HG02588 (cell line): ENCODE results near the gene PDK4.

ENCODE experiments used
- ATAC-seq: cut with Tn5 transposase; IDR thresholded peaks from one replicate; pipeline ENCODE4 v1.9.1; 2021; ENCODE audit warnings: mild to moderate bottlenecking, moderate library complexity; ENCODE audit not compliant: unreplicated experiment

The PDK4 gene

DNA sequence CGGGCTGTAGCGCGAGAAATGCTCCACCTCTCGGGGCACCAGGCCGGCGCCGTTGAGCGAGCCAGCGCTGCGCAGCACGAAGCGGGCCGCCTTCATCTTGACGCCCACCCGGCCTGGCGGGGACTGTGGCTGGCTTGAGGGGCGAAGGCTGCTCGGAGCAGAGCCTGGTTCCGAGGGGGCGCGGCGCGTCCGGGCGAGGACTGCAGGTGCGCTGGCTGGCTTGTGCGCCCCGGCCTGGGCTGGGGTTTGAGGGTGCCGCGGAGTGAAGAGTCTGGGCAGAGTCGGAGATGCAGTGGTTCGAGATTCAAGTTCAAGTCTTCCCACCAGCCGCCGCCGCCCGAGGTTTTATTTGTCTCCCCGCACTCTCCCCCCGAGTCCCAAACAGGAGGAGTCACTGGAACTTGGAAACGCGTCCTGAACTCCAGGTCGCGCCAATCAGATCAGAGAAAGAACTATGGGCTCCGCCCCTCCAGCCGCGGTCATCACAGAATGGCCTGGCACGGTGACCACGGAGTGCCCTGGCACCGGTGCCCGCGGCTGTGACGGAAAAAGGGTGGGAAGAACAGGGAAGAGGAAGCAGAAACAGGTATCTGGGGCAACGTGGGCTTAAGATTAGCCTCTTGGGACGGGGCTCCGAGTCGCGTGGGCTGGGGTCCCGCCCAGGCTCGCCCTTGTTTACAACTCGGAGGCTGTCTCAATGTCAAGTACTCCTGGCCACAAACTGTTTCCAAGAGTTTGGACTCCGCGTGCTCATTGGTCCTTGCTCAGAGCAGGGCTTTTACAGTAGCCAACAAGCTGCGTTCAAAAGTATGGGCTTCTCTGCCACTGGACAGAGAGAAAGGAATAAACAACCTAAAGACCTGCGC is at the start of gene PDK4:
Gene PDK4, minus strand, starts transcription at position 319 of the 866 bp plus-strand sequence. Its CDS starts 223 bp downstream, at position 96.
- peak; percentile 56 for ATAC-seq

DNA sequence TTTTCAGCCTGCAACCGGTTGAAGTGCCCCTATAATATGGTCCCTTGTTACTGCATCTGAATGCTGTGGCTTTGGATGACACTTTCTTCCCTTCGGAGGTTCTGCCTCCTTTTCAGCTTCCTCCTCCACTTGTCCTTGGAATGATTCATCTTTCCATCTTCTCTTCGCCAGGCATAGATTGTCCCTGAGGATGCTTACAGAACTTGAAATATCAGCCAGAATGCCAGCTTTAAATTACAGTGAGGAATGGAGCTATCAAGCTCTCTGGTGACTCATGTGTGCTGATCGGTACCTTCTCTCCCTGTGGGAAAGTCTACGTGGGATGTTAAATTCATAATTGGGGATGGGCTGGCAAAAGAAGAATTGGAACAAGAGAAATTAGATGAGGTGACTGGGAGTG is 45.9 kb upstream of the PDK4 start:
- ATAC-seq: no peak

DNA sequence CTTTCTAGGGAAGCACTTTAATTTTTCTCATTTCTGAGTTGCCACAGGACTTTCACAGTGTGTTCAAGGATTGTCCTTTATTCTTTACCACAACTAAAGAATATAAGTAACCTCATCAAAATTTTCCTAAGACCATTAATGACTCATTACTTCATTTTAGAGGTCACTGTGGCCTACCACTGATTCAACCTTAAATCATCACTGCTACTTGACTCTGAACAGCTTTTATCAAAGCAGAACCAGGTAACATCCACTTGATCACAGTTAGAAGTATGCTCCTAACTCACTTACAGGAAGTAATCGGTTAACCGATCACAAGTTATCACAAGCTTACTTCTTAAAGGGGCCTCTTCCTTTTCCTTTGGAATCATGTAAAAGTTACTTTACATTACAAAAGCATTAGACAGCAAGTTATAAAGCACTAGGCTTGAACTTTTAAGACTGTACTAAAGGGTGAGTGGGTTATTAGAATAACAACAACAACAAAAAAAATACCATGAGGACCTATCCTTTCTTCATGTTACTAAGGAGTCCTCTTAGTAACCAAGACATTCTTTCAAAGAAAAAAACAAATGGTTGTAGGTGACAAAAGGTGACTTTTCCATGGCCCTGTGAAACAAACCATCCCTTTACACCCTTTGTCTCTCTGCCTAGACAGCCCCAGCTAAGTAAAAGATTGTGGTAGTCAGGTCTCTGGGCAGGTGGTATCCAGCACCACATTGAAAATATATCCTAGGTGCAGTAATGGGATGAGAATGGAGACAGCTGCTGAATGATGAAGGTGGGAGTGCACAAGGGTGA is 40.0 kb upstream of the PDK4 start:
- ATAC-seq: no peak

DNA sequence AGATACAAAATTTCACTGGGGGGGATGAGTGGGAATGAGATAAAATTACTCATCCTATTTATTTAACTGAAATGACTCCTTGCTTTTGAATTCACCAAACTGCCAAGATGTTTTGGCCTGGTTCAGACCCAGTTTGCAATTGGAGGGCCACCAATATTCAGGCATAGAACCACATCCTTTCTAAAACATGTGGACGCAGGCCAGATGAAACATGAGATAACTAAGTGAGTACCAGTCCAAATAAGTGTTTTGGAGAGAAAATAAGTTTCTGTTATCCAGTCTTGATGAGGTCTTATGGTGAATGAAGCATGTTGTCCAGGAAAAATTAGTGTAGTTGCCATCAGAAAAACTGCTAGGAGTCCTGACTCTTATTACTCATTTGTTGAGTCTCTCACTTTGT is 36.3 kb upstream of the PDK4 start:
- ATAC-seq: no peak

DNA sequence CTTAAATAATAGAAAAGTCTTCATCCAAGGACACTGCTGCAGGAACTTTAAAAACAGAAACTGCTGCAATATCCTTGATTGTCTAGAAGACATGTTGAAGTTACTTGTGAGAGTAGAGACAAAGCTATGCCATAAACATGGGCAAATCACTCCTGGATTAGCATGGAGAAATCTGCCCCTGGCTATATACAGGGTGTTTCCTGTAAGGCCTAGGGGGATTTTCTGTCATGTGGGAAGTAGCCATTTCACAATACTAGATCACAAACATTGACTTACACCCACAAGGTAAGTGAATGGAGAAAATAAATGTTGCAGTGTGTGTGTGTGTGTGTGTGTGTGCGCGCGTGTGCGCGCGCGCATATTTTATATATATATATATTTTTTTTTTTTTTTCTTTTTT is 35.2 kb upstream of the PDK4 start:
- ATAC-seq: no peak

DNA sequence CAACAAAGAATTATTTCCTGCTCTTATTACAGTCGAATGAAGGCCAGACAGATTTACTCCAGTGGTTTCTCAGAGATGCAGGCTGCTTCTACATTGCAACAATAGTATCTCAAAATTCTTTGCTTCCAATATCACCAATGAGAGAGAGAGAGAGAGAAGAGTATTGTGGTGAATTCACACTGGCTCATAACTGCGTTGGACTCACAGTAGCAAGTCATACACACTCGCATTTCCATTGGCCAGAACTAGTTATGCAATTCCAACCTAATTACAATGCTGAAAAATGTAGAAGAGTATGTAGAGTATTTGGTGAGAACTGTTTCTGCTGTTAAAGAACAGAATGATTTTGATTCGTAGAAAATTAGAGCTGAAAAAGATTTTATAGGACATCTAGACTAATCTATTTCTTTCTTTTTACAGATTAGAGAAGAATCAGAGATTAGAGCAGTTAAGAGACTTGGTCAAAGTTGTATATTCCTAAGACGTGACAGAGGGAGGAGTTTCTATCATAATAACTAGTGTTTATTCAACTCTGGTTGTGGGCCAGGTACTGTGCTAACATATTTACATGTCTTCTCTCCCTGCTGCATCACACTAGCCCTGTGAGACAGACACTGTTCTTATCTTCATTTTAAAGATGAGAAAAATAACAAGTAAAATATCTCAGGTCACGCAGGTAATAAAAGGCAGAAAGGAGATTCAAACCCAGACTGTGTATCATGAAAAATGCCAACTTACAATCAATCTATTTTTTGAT is 34.6 kb upstream of the PDK4 start:
- ATAC-seq: no peak

DNA sequence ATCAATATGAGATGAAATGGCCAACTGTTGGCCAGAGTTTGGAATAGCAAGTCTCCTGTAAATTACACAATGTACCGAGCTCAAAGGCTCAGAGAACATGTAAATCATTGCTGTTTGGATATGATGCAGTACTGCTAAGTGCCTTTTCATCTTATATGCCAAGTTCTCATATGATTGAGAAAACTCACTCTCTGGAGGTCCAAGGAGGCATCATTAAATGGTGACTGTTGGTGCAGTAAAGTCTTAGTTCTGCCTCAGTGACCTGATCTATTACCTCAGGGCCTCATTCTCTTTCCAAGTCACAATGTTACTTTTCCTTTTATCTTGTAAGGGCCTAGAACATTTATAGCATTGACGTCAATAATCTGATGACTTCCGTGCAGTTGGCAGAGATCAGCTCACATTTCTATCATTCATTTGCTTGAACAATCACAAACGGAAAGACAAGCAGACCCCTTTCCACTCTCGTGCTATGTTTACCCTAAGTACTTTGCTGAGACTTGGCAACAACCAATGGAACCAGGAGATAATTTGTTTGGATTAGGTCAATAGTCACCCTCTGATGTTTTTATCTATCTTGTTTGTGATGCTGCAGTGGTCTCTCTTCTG is 32.6 kb upstream of the PDK4 start:
- ATAC-seq: no peak

DNA sequence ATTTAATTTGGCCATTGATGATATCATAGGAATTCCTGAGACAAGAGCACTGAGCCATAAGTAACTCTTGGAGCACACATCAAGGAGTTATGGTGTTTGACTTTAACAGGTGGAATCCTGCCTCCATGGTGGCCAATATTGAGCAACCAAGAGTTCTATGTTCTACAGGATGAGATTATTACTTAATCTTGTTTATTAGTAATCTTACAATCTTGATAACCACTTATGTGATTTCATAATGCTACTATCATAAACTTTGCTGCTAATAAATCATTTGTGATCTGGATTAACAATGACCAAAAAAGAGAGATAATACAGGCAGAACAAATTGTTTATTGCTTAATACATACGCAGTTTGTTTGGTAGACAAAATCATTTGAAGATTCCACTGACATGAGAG is 27.5 kb upstream of the PDK4 start:
- no peak for ATAC-seq

DNA sequence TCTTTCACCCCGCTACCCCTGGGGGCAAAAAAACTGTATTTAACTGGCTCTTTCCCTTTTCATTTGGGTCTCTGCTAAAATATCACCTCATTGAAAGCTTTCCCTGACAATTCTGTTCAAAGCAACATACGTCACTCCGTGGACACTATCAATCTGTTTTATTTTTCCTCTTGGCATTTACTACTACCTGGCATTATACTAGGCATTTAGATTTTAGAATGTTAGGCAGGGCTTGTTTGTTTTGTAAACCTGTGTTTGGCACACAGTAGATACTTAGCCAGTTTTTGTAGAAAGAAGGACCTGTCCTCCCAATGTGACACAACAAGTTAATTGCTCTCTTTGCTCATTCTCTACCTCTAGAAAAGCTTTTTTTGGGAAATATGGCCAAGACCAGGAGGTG is 26.5 kb upstream of the PDK4 start:
- ATAC-seq: no peak

DNA sequence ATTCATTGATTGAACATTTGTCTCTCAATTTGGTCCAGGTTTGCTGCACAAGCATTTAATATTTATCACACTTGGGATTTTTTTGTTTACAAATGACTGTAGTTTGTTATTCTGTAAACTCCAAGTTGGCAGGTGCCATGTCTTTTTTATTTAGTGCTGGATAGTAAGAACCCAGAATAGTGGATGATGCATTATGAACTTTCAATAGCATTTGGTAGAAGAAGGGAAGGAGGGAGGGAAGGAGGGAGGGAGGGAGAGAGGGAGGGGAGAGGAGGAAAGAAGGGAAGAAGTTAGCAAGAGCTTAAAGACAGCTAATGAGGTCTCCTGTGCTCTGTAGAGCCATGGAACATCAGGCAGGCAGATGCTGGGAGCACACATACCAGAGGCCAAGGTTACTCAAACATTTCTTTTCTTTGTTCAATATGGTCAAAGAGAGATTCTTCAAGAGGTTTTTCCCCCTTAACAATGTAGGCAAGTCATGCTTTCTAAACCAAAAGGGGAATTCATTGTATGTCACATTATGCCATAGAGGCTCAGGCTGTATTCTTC is 25.8 kb upstream of the PDK4 start:
- ATAC-seq: no peak

DNA sequence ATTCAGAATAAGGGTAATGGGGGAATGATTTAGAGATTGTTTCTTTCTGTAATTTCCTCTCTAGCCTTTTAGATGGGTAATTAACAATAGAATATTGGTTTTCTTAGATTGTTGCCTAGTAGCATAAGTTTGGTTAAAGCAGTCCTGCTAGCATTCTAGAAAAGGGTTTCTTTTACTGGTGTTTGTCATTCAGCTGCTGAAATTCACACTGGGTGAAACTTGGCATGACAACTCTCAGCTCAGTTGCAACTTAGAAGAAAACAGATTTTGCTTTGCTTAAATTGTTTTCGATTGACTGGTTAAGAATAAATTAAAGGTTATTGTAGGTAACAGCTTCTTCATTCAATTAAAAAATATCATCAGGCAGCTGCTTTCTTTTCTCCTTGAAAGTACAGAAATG is 25.1 kb upstream of the PDK4 start:
- ATAC-seq: no peak

DNA sequence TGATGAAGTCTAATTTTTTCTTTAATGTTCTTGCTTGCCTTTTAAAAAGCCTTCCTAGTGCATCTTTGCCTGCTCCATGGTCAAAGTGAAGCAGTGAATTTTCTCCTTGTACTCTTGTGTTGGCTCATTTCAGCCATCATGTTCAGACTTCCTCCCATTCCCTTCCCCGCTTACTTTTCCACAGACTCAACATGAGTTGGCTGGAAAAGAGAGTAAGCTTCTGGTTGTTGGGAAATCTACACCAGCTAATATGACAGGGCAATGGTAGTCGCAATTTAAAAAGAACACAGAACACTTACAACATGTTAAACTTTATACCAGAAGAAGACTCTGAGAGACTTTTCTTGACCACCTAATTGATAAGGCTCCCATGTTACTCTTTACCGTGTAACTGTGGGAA is 24.3 kb upstream of the PDK4 start:
- no peak for ATAC-seq

DNA sequence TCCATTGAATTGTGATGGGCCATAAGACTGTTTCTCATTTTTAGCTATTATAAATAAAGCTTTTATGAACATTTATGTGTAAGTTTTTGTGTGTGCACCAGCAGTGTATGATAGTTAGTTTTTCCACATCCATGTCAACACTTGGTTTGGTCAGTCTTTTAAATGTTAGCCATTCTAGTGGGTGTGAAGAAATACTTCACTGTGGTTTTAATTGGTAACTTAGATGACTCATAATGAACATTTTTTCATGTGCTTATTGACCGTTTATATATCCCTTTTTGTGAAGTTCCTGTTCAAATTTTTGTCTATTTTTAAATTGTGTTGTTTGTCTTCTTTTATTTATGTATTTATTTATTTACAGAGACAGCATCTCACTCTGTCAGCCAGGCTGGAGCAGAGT is 23.6 kb upstream of the PDK4 start:
- ATAC-seq: no peak

DNA sequence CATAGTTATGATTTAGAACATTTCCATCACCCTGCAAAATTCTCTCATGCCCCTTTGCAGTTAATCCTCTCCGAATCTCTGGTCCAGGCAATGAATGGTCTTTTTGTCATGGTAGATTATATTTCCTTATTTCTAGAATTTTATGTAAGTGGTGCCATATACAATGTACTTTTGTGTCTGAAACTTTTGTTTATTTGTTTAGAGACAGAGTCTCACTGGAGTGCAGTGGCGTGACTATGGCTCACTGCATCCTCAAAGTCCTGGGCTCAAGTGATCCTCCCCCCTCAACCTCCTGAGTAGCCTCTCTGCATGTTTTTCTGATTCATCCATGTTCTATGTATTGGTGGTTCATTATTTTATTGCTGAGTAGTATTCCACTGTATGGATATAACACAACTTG is 23.2 kb upstream of the PDK4 start:
- ATAC-seq: no peak

DNA sequence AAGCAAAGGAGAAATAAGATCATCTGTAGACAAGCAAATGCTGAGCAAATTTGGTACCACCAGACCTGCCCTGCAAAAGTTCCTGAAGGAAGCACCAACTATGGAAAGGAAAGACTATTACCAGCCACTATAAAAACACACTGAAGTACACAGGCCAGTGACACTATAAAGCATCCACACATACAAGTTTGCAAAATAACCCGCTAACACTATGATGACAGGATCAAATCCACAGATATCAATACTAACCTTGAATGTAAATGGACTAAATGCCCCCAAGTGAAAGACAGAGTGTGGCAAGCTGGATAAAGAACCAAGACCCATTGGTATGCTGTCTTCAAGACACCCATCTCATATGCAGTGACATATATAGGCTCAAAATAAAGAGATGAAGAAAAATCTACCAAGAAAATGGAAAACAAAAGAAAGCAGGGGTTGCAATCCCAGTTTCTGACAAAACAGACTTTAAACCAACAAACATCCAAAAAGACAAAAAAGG is 18.2 kb upstream of the PDK4 start:
- ATAC-seq: no peak

DNA sequence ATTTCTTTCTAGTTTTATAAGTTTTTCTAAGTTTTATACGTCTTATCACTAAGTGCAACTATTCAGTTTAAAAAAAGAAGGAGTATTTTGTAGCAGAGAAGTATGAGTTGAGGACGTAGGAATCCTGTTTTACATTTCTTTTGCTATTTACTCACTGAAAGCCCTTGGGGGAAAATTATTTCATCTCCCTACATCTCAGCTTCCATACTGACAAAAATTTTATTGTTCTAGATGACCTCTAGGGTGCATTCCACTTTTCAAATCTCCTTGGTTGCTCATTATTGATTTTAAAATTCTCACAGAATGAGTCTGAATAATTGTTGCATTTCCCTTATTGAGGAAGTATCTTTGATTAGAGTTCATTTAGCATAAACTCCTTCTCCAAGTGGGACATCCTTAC is 14.9 kb upstream of the PDK4 start:
- ATAC-seq: no peak

DNA sequence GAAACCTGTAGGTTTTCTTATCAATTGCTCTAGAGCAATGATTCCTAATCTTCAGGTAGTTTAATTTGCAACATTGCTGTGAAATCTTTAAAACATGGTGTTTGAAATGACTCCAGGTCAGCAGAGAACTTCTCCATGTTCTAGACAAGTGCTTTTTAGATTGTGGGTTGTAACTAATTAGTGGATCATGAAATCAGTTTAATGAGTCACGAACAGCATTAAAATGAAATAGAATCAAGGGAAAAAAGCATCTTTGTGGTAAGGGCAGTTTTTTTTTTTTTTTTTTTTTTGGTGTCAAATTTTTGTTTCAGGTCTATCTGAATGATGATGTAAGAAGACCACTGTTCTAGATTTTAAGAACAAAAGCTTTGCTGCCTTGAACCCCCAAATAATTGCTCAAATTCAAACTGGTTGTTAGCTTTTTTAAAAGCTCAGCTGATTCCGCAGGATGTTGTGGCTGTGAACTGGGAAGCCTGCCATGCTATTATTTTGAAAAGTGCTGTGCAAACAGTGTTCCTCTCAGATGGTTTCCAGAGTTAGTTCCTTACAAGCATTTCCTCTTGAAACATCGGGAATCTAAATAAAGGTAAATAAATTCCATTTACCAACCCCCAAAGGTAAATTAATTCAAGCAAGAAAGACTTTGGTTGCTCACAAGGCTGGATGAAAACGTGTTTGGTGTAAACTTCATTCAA is 13.1 kb upstream of the PDK4 start:
- ATAC-seq: no peak

DNA sequence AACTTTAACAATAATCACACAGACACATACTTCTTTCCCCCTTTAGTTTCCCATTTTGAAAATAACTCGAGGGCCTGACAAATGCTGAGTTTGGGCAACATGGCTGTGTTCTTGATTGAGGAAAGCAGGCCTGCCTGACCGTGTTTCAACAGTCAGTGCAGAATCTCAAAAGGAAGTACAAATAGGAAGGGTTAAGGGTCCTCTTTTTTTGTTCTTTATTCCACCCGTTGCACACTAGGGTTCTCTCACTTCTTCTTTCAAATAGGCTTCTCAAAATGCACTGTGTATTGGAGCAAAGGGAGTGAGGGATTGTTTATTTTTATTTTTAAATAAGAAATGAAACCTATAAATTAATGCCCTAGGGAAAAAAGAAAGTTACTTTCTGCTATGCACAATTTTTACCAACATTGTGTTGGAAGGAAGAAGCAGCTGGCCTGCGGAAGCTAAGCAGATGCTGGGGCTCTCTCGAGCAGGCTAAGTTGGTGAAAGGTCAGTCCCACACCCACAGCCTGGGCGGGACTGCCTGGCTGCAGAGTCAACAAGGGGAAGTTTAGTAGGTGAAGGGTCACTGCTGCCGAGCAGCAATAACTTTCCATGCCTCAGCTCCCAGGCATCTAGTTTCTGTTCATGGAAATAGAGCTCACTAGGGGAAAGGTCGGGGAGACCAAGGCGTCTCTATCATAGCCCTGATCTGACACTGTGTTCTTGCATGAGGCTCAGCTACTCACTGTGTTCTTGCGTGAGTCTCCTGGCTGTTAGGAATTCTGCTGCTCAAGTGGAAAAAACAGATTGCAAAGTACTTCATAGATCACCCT is 12.2 kb upstream of the PDK4 start:
- peak; percentile 99 for ATAC-seq

DNA sequence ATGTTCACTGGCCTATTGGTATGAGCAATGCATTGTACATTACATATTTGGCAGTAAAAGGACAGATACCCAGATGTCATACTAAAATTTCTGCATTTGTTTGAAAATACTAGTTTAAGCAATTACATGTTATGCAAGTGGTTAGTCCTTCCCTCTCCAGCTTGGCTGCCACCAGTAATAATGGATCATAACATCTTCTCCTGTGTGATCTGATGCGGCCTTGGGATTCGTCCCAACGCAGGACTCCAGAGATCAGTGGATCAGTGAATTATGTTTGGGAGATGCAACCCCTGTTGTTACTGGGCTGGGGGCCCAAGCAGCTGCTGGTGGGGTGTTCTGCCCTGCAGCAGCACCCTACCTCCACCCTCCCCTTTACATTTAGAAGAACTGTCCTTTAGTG is 11.2 kb upstream of the PDK4 start:
- no peak for ATAC-seq
